ENCODE data around the gene ABLIM2. TPM values are rescaled to one million over a fixed set of nuclear protein-coding genes. Genes with fewer than 3 reads are reported as not detected.

Gene ABLIM2
- polyA plus RNA-seq, 1 donor from 2014 or later = 14.9 TPM

- Histone ChIP-seq H3K36me3 (ENCODE audit: insufficient read depth, low read length) (no peaks in the 10 kb centered on the region), H4K20me1 (ENCODE audit: insufficient read depth) (no peaks in the 10 kb centered on the region), H3K4me2 (ENCODE audit: low read length) (no peak overlapping the region), H3K27me3 (ENCODE audit: insufficient read depth, low read depth, low read length) (no peaks in the 10 kb centered on the region), H3K9me3 (ENCODE audit: low read length) (no peaks in the 10 kb centered on the region), H2AFZ (ENCODE audit: low read depth, low read length) (no peak overlapping the region), H3K9me2 (ENCODE audit: insufficient read depth, low read length) (no peaks in the 10 kb centered on the region), H3K79me2 (replicated peaks; ENCODE audit: insufficient read depth, low read length) (no peaks in the 10 kb centered on the region), H3K27ac (ENCODE audit: low read length) (no peak overlapping the region), H3F3A (ENCODE audit: insufficient read depth, low read length, poor library complexity, severe bottlenecking) (no peaks in the 10 kb centered on the region), H3K4me3 (ENCODE audit: low read length) (no peak overlapping the region), H3K9ac (ENCODE audit: low read length) (no peak overlapping the region)
- no peak for TF ChIP-seq POLR2AphosphoS5 (IDR thresholded peaks at IDR 0.05)
Observed at GRCh38 chr4:8109406-8110065, 49.1 kb downstream of the ABLIM2 start.

- no peaks in the 10 kb centered on the region for H3K9me3 ChIP-seq (ENCODE audit: low read length)
- TF ChIP-seq SMC3 (conservative IDR thresholded peaks at IDR 0.05; ENCODE audit: poor library complexity) (no peak), POLR2AphosphoS5 (IDR thresholded peaks at IDR 0.05) (no peak), EZH2 (IDR thresholded peaks at IDR 0.05; ENCODE audit: borderline replicate concordance, insufficient read depth, low read length, poor library complexity, severe bottlenecking) (no peak), TAF1 (IDR thresholded peaks at IDR 0.05; ENCODE audit: low read depth) (no peak), MXI1 (conservative IDR thresholded peaks at IDR 0.05; ENCODE audit: poor library complexity, severe bottlenecking) (no peak), CTCF (IDR thresholded peaks at IDR 0.05; ENCODE audit: poor library complexity, severe bottlenecking) (no peak), EP300 (conservative IDR thresholded peaks at IDR 0.05; ENCODE audit: poor library complexity, severe bottlenecking) (no peak), REST (IDR thresholded peaks at IDR 0.05; ENCODE audit: borderline replicate concordance) (no peak), RAD21 (conservative IDR thresholded peaks at IDR 0.05) (no peak)
Observed at GRCh38 chr4:8108991-8109390, 49.6 kb downstream of the ABLIM2 start.

More at GRCh38 chr4:8108991-8109390, 49.6 kb downstream of the ABLIM2 start:
- Histone ChIP-seq H2AFZ (ENCODE audit: low read depth, low read length) (no peak overlapping the region), H3K9ac (ENCODE audit: low read length) (no peak overlapping the region), H3K4me2 (ENCODE audit: low read length) (no peak overlapping the region), H4K20me1 (ENCODE audit: insufficient read depth) (no peaks in the 10 kb centered on the region), H3K9me2 (ENCODE audit: insufficient read depth, low read length) (no peaks in the 10 kb centered on the region), H3K4me3 (ENCODE audit: low read length) (no peak overlapping the region), H3K36me3 (ENCODE audit: insufficient read depth, low read length) (no peaks in the 10 kb centered on the region), H3F3A (ENCODE audit: insufficient read depth, low read length, poor library complexity, severe bottlenecking) (no peaks in the 10 kb centered on the region), H3K27ac (ENCODE audit: low read length) (no peak overlapping the region), H3K27me3 (ENCODE audit: insufficient read depth, low read depth, low read length) (no peaks in the 10 kb centered on the region), H3K79me2 (replicated peaks; ENCODE audit: insufficient read depth, low read length) (no peaks in the 10 kb centered on the region)

Measured in neural cell (in vitro differentiated cells).